ENCODE results near the gene PITX2. TPM values are rescaled to one million over a fixed set of nuclear protein-coding genes. Genes with fewer than 3 reads are reported as not detected.

PITX2 gene
- total and polyA plus RNA-seq, 7 donors, result 0.45 to 2.1 (median 1.1) TPM; not detected in 3

DNA sequence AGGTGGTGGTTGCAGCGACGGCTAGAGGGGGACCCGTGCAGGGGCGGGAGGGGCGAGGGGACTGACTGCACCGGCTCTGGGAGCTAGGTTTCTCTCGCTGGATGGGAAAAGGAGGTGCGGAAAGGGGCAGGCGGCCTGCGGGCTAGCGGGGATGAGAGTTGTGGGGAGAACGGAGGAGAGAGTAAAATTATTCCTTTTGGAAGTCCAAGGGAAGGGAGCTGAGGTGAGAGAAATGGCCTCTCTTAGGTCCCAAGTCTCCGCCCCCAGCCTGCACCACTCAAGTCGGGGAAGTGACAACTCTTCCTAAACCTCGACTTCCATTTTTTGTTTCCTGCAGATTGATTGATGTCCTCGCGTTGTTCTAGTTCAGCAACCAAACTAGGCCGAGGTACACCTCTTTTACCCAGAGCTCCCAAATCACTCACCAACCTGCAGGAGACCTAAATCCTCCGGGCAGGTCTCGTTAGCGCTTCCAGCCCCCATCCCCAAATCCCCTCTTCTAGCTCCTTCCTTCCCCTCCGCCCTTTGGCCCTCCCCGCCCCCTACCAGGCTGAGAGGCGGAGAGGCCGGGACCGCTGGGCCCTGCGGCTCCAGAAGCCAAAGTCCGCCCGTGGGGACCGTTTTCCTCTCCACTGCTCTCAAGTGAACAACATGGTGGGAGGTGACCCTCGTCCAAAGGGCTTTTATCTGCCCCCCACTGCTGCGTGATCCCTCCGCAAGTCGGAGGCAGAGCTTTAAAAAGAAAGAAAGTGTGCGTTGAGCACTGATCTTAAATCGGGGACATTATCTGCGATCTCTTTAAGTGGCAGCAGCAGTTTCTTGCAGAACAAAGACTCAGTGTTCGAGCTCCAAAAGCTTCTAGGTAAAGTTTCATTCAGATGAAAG lies 7.3 kb downstream of the PITX2 start:
- Histone ChIP-seq H3K27ac (no peak overlapping the region), H3K27me3 (peaks cover 87 to 100% (median 99%) of the 10 kb centered on the region in 3 donors), H3K9me3 (no peaks in the 10 kb centered on the region), H3K4me3 (no peak overlapping the region), H3K36me3 (no peaks in the 10 kb centered on the region), H3K4me1 (peaks cover 0 to 31% (median 25%) of the 10 kb centered on the region in 4 donors)
- no peak for DNase-seq
- intact Hi-C loops (cut with DNase I), result no loop called here
- 7 to 8% methylated on average over 38 of the region's 38 CpGs for WGBS, 2 donors
- TF ChIP-seq, protein P1, sequence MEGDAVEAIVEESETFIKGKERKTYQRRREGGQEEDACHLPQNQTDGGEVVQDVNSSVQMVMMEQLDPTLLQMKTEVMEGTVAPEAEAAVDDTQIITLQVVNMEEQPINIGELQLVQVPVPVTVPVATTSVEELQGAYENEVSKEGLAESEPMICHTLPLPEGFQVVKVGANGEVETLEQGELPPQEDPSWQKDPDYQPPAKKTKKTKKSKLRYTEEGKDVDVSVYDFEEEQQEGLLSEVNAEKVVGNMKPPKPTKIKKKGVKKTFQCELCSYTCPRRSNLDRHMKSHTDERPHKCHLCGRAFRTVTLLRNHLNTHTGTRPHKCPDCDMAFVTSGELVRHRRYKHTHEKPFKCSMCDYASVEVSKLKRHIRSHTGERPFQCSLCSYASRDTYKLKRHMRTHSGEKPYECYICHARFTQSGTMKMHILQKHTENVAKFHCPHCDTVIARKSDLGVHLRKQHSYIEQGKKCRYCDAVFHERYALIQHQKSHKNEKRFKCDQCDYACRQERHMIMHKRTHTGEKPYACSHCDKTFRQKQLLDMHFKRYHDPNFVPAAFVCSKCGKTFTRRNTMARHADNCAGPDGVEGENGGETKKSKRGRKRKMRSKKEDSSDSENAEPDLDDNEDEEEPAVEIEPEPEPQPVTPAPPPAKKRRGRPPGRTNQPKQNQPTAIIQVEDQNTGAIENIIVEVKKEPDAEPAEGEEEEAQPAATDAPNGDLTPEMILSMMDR (IDR thresholded peaks at IDR 0.05), result no peak
- TF ChIP-seq POLR2AphosphoS5 (IDR thresholded peaks at IDR 0.05), result no peak
- TF ChIP-seq POLR2A (IDR thresholded peaks at IDR 0.05), result no peak
- no peak for TF ChIP-seq EP300 (IDR thresholded peaks at IDR 0.05)

DNA sequence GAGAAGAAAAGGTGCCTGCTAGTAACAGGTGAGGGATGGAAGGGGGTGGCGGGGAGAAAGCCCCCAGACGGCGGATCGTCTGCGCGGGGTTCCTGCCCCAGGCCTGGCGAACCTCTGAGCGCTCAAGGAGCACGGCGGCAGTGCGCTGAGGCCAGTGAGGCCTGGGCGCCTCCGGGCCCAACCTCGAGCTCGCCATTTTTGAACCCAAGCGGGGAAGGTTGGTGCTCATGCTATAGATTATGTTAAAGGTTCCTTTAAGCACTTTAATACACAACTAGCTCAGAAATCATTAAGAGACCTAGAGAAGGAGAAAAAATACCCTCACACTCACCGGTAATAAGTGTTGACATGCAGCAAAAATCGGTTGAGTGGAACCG lies 7.9 kb downstream of the PITX2 start:
- Histone ChIP-seq H3K27ac (no peak overlapping the region), H3K36me3 (no peaks in the 10 kb centered on the region), H3K9me3 (no peaks in the 10 kb centered on the region), H3K27me3 (peaks cover 86 to 100% (median 98%) of the 10 kb centered on the region in 3 donors), H3K4me3 (no peak overlapping the region), H3K4me1 (peaks cover 0 to 29% (median 23%) of the 10 kb centered on the region in 4 donors)
- DNase-seq, result no peak
- intact Hi-C loops (cut with DNase I), result no loop called here
- 16 to 27% methylated on average over 19 of the region's 19 CpGs for whole genome bisulfite sequencing, 2 donors
- no peak for TF ChIP-seq POLR2AphosphoS5 (IDR thresholded peaks at IDR 0.05)
- no peak for TF ChIP-seq EP300 (IDR thresholded peaks at IDR 0.05)
- TF ChIP-seq POLR2A (IDR thresholded peaks at IDR 0.05), result no peak
- TF ChIP-seq, protein P1 (IDR thresholded peaks at IDR 0.05), result no peak

DNA sequence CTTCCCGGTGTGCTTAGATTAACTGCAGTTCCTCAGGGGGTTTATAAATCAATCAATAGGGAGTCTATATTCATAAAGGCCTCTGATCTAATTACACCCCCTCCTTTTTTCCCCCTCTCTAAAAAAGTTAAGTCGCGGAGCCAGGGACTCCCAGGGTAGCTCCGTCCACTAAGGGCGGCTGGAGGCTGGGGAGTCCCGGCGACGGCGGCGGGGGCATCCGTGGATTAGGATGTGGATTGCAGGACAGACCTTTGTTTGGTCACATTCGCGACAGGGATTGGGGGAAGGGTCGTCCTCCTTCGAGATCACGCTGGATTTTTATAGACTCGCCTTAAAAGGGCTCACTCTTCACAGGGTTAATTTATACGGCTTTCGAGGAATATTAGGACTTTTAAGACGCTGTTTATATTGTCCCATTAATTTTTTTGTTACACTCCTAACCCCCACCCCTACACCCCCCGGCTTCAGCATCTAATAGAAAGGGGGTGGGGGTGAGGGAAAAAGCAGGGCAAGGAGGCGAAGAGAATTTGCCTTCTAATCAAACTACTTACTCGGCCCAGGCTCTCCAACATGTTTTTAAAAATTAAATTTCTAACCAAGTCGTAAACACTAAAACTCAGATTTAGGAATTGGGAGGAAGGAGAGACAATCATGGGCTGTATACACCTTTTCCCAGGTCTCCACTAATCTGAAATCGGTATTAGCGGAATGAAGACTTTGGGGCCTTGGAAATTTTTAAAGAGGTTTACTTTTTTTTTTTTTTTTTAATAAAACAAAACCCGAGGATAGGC lies 8.5 kb downstream of the PITX2 start:
- Histone ChIP-seq H3K4me1 (peaks cover 0 to 24% (median 18%) of the 10 kb centered on the region in 4 donors), H3K27ac (no peak overlapping the region), H3K9me3 (no peaks in the 10 kb centered on the region), H3K27me3 (peaks cover 80 to 100% (median 92%) of the 10 kb centered on the region in 3 donors), H3K4me3 (no peak overlapping the region), H3K36me3 (no peaks in the 10 kb centered on the region)
- DNase-seq, result no peak
- 13 to 20% methylated on average over 27 of the region's 27 CpGs for WGBS, 2 donors
- TF ChIP-seq EP300 (IDR thresholded peaks at IDR 0.05) (no peak), POLR2AphosphoS5 (IDR thresholded peaks at IDR 0.05) (no peak), POLR2A (IDR thresholded peaks at IDR 0.05) (no peak)
- TF ChIP-seq, protein P1 (IDR thresholded peaks at IDR 0.05), result no peak
- intact Hi-C loops (cut with DNase I), result no loop called here

DNA sequence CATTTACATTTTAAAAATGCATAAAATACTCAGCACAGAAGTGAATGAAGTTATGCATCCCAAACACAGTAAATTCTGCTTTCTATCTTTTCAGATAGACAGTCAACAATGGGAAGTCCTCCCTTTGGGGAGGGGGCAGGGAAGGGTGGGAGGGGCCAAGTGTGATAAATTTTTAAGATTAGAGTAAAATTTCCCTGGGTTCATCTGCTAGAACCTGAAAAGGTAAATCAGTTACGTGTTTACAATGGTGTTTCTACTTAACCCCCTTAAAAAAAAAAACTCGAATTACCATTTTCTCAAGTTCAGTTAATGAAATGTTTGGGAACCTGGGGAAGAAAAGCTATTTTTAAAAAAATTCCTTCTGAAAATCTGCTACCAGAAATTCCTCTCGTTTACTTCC lies 9.1 kb downstream of the PITX2 start:
- DNase-seq, result no peak
- WGBS, 2 donors, result 7 to 17% methylated on average over 3 of the region's 3 CpGs
- intact Hi-C loops (cut with DNase I), result no loop called here

More for the DNA sequence above, 9.1 kb downstream of the PITX2 start:
- no peaks in the 10 kb centered on the region for H3K36me3 ChIP-seq
- no peak overlapping the region for H3K4me3 ChIP-seq
- no peak for TF ChIP-seq EP300 (IDR thresholded peaks at IDR 0.05)
- TF ChIP-seq, protein P1 (IDR thresholded peaks at IDR 0.05), result no peak
- no peak for TF ChIP-seq POLR2A (IDR thresholded peaks at IDR 0.05)
- no peak for TF ChIP-seq POLR2AphosphoS5 (IDR thresholded peaks at IDR 0.05)
- no peak overlapping the region for H3K27ac ChIP-seq
- peaks cover 73 to 100% (median 91%) of the 10 kb centered on the region in 3 donors for H3K27me3 ChIP-seq
- no peaks in the 10 kb centered on the region for H3K9me3 ChIP-seq
- peaks cover 0 to 20% (median 17%) of the 10 kb centered on the region in 4 donors for H3K4me1 ChIP-seq
